GM13976 (cell line): ENCODE results near the gene TPRN.

Experiments
- DNase-seq: peaks from one replicate; pipeline ENCODE4 v3.0.0; 2012; ENCODE audit warnings: low spot score
- CTCF ChIP-seq: IDR thresholded peaks from 2 replicates; pipeline ENCODE4 v1.5.1; 2012; ENCODE audit warnings: borderline replicate concordance, mild to moderate bottlenecking; ENCODE audit not compliant: insufficient read depth; ENCODE audit errors: extremely low read depth, missing control alignments, control extremely low read depth
- in situ Hi-C: fragments of 300-500 bp; cut with MboI; formaldehyde crosslinking; loops from one replicate; pipeline ENCODE4 v1.12.0; 2022; ENCODE audit warnings: low sequenced_read_pairs, mixed read lengths, inconsistent platforms; ENCODE audit not compliant: unreplicated experiment

Gene TPRN

GRCh38 chr9:137200311-137201204 is at the start of gene TPRN:
TPRN (minus strand) TSS chr9:137200741; CDS start chr9:137200711, 30 bp downstream.
- peak; percentile 100 for DNase-seq
- in situ Hi-C loops: no loop called here
- no peak for TF ChIP-seq CTCF

- DNase-seq: no peak
- in situ Hi-C loops: no loop called here
- no peak for TF ChIP-seq CTCF
These were observed 47.3 kb upstream of the TPRN start for GRCh38 chr9:137247916-137248175.

- in situ Hi-C loops: no loop called here
- no peak for TF ChIP-seq CTCF
- no peak for DNase-seq
These were observed 46.8 kb upstream of the TPRN start for GRCh38 chr9:137247135-137247915.

GRCh38 chr9:137245450-137246421 is 45.2 kb upstream of the TPRN start:
- in situ Hi-C loops: no loop called here
- DNase-seq: no peak
- no peak for TF ChIP-seq CTCF

GRCh38 chr9:137244486-137245449 is 44.2 kb upstream of the TPRN start:
- in situ Hi-C loops: no loop called here
- no peak for DNase-seq
- no peak for TF ChIP-seq CTCF
